Measurements from ENCODE around the gene ZNF112. TPM values are rescaled to one million over a fixed set of nuclear protein-coding genes. Genes with fewer than 3 reads are reported as not detected.

The ZNF112 gene
- 1.1 and 1.6 TPM in 2 replicates for total RNA-seq

DNA sequence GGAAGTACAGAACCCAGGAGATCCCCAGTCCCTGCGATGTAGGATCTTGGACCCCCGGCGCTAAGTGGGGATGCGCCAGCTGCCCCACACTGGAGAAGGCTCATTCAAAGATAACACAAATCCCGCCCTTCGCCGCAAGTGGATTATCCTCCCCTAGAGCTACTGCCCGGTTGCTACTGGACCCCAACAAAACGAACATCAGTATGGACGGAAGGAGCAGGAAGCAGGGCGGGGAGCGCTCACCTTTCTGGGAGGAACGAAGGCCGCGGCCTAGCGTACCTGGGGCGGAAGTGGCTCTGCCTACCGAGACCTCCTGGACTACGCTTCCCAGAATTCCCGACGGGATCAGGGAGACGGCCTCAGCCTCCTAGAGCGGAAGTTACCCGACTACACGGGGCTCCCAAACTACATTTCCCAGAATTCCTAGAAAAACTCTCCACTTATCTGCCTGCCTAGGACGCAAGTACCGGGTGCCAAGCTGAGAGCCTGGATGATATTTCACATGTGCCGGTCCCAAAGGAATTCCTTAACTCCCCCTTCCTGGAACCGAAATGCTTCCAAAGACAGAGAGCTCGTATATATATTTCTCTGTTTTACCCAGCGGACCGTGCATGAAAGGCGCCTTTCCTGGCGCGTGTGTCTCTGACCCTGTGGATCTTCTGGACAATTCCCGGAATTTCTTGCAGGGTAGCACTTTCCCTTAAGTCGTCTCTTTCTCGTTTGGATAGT, at the start of gene ZNF112:
Gene ZNF112 (minus strand): TSS at position 298 of the 729 bp plus-strand sequence. CDS start 16,141 bp downstream, outside the sequence.

DNA sequence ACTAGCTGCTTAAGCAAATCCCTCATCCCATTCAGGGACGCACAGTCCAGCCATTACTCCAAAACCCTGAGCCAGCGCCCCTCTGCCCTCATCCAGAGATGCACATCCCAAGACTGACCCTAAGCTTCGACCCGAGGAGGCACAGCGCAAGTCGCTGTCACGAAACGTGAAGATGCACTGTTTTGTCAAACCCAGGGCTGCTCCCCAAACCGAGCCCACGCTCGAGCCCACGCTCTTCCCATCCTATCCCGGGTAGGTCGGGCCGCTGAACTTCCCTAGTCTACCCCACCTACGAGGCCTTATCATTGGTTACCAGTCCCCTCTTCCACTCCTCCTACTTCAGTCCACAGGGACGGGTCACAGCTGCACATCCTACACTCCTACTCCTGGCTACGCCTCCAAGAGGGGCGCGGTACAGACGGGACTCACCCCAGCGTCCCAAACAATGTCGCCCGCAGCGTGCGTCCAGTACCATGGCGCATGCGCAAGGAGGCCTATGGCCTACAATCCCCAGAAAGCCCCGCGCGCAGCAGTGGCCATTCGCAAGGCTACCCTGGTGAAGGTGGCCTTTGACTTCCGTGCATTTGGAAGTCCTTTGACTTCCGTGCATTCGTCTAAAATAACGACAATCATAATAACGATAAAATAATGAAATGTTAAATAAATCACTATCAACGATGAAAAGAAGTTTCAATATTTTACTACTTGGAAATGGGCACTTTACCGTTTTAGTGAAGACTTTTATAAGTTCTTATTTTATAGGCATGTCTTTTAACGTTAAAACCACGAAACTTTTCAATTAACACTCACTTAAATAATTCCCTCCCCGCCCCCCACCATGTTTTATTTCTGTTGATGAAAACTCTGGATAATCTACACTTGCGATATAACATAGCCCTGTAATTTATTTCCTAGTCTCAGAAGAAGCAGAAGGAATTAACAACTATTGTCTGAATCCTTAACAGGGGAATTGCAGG, 44.9 kb upstream of the ZNF112 start, which contains the start of gene ZNF285:
Gene ZNF285 (minus strand): TSS at position 470 of the 977 bp plus-strand sequence. CDS start 4,395 bp downstream, outside the sequence.

DNA sequence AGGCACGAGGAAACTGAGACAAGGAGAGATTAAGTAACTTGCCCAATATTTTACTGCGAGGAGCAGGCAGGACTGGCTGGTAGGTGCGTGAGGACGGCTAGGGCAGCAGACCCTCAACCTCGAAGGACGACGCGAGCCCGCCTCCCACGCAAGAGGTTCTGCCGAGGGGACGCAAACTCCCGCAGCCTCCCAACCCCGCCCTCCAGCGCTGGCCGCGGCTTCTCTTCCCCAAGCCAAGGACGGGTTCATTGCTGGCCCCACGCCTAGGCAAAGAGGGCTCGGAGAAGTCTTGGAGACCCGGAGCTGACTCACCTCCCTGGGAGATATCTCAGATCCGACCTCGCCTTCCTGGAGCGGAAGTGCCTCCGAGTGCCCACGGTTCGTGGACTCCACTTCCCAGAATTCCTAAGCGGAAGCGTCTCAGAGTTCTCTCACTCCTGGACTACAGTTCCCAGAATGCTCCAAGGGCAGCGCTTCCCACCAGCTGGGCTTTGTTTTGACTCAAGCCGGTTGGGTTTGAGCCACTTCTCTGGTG, 51.8 kb downstream of the ZNF112 start, which contains the start of gene ZNF235:
Gene ZNF235 (minus strand): TSS at position 367 of the 535 bp plus-strand sequence. CDS start 1,621 bp downstream, outside the sequence.

Other genes with a start within 250 kb of the ZNF112 start
- 1.2 and 1.7 TPM in 2 replicates for gene ZNF225, start 243.3 kb downstream of the ZNF112 start, total RNA-seq
- 2.0 and 2.6 TPM in 2 replicates for gene ZNF234, start 215.1 kb downstream of the ZNF112 start, total RNA-seq
- gene ZNF226, start 191.6 kb downstream of the ZNF112 start, total RNA-seq, result 5.2 and 15.1 TPM in 2 replicates
- gene ZNF227, start 144.1 kb downstream of the ZNF112 start, total RNA-seq, result 6.8 TPM in 2 replicates
- 0.04 TPM in 1 of 2 replicates, not detected in the other for gene ZNF233, start 96.8 kb downstream of the ZNF112 start, total RNA-seq
- gene ZNF235, start 51.7 kb downstream of the ZNF112 start, total RNA-seq, result 1.6 and 2.5 TPM in 2 replicates
- gene ZNF285, start 44.9 kb upstream of the ZNF112 start, total RNA-seq, result 1.2 and 9.5 TPM in 2 replicates
- gene ZNF229, start 91.8 kb upstream of the ZNF112 start, total RNA-seq, result 6.0 and 9.3 TPM in 2 replicates
- 2.5 and 7.4 TPM in 2 replicates for gene ZNF180, start 143.8 kb upstream of the ZNF112 start, total RNA-seq
- not detected in 2 replicates for gene CEACAM20, start 173.0 kb upstream of the ZNF112 start, total RNA-seq

Measured in hair follicular keratinocyte (primary cell).